DMS79 treated with DMSO at 0.1 percent for 48 hours (cell line): ENCODE measurements around the gene TULP1.

ENCODE experiments used
- DNase-seq: peaks from one replicate; lab custom pipeline; 2025; lab: John Stamatoyannopoulos, UW

TULP1 gene

DNA sequence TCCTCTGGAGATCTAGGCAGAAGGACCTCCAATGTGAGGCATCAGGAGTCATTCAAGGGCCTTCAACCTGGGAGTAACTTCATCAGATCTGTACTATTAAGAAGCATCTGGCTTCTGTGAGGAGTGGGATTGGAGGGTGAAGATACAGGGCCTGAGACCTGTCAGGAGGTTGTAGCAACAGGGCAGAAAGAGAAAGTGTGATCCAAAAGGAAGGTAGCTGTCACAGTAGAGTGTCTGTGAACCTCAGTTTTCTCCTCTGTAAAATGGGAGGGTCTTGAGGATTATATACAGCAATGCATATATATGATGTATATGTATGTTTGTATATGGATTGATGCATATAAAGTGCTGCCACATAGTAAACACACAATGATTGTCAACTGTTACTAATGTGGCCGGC, 47.0 kb downstream of the TULP1 start:
- DNase-seq = no peak

DNA sequence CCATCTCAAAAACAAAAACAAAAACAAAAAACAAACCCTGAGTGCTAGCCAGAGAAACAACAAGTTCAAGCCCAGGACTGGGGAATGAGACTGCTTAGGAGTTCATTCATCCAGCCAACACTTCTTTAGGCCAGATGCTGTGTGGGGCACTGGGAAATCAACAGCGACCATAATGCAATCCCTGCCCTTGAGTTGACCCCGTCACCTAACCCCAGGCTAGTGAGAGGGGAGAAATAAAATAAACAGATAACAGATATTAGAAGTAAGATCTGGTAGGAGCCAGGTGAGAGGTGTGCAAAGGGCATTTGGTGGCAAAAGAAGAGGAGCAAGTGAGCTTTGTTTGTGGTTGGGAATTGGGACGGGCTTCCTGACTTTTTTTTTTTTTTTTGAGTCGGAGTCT, 49.4 kb downstream of the TULP1 start:
- no peak for DNase-seq

DNA sequence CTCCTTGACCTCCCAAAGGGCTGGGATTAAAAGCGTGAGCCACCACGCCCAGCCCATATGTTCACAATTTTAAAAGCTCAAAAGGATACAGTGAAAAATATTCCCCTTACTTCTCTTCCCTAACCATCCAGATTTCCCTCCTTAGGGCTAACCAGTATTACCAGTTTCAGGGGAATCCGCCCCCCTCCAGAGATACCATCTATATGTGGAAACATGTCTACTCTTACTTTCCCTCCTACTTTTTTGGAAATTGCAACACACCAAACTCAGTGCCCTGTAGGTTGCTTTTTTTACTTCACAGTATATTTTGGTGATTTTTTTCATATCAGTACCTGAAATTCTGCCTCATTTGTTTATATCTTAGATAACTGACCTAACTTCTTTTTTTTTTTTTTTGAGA, 51.4 kb downstream of the TULP1 start:
- no peak for DNase-seq

DNA sequence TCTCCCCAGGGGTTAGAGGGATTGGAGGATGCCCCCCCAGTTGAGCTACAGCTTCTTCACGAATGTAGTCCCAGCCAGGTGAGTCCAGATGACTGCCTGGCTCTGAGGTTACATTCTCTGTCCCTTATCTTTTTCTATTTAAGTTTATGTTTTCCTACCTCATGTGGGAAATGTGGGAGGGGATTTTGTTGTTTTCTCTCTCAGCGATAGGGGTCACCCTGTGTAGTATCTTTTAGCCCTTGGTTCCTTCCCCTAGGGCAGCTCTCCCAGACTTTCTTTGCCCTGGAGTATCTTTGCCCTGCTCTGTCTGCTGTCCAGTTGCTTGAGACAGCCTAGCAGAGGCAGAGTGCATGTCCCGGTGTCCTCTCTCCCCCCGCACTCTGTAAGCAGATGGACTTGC, 54.8 kb downstream of the TULP1 start:
- no peak for DNase-seq

DNA sequence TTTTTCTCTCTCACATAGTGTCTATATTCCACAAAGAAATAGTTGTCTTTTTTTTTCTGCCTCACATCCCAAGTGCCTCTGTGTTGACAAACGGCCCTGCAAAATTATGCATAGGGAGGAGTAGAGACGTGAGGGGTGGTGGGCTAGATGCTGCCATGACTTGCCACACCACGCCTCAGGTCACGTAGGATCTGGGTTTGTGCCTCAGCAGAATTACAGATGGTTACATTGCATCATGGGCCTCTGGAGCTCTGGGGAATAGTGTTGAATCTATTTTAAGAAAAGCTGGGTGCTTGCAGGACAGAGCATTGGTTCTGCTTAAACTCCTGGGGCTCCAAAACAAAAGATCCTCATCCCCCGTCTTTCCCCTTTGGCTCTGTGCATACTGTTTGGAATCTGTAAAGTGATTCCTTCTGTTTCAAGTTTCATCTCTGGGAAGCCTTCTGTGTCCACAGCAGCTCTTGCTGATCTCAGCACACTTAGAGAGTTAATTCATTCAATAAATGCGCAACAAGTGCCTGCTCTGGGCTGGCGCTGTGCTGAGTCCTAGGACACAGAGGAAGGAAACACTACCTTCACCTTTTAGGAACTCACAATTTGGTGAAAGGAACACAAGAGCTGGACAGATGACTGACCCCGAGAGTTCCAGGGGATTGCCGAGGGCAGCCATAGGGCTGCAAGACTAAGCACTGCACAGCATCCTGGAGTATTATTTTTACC, 58.1 kb downstream of the TULP1 start:
- DNase-seq = no peak

DNA sequence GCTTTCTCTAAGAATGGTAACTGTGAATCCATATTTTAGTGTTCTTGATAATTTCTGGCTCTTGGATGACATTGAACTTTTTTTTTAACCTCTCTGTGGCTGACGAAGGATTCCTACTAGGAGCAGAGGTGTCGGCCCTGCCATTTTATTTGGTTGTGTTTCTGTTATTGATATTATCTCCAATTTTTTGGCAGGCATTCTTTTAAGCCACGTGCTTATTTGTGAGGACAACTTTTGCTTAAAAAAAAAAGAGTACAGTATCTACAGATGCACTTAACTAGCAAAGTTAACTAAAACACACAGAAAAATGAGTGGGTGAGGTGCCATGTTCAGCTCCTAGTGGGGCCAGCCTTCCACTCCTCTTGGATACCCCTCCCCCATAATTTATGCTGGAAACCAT, 59.5 kb downstream of the TULP1 start:
- DNase-seq = peak; percentile 6

DNA sequence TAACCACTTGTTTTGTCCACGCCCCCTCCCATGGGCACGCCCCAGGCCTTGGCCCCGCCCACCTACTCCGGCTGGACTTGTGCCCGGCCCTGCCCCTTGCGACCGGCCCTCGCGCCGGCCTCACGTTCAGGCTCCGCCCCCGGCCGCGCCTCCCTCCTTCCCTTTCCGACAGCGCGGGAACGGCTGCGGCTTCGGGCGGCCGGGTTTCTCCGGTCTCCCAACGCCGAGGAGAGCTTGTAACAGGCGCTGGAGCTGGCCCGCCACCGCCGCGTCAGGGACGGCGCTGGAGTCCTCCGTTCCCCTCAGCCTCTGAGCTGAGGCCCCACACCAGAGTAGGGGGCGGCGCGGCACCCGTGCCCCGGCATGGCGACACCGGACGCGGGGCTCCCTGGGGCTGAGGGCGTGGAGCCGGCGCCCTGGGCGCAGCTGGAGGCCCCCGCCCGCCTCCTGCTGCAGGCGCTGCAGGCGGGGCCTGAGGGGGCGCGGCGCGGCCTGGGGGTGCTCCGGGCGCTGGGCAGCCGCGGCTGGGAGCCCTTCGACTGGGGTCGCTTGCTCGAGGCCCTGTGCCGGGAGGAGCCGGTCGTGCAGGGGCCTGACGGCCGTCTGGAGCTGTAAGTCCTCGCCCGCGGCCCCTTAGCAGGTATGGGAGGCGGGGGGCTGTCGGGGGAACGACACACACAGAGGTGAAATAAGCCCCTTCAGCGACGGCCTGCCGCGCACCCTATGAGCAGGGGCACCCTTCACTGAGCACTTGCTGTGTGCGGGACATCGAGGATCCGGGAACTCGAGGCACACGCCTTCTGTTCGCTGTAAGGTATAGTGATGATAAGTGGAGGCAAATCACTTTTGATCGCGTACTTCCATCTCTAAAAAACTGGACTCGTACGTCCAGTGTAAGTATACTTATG, 60.3 kb downstream of the TULP1 start, which contains the start of gene FANCE:
FANCE (plus strand) TSS at position 156 of the 908 bp plus-strand sequence; CDS start at position 364, 208 bp downstream.
- peak; percentile 78 for DNase-seq

DNA sequence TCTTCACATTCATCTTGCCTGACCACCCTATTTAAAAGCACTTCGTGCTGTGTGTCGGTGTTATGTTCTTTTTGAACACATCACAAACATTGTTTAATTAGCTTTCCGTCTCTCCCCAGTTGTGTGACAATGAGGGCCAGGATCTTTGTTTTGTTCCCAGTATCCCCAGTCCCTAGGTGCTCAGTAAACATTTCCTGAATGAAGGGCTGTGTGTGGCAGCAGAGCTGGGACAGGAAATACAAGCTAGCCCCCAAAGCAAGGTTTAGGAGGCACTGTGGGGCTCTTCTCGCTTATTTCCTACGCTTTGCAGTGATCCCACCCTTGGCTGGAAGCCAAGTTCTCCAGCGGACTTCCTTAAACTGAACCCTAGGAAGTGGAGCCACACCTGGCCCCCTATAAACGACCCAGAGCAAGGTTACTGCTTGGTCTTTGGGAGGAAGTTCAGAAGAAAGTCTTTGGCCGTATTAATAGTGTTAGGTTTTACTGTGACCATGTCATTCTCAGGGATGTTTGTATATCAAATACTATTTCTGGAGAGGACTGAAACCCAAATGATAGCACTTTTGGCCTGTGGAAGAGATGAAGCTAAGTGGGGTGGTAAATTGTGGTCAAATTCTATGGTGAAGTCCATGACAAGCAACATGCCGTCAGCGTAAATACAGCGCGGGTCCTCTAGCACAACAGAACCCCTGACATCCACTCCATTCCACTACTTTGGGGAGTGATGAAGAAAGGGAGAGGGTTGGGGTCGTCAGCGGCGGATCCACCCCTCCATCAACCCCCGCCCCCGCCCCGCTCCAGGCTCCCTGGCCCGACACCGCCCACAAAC, 61.1 kb downstream of the TULP1 start:
- no peak for DNase-seq

DNA sequence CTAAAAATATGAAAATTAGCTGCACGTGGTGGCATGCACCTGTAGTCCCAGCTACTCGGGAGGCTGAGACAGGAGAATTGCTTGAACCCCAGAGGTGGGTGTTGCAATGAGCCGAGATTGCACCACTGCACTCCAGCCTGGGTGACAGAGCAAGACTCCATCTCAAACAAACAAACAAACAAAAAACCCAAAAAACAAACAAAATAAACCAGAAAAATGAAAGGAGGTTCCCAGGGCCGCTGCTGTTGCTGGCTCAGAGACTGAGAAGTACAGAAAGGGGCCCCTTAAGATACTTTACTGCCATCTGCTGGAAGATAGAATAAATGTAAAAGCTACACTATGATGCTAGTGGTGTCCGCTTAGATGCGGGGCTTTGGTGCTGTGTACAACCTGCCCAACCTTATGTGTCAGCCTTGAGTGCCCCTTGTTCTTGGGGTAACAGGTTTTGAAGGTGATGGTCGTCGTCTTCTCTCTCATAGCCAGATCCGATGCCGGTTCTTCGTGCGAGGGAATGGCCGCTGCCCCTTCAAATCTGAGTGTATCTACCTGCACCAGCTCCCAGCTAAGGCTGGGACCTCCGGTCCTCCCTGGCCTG, 63.3 kb downstream of the TULP1 start:
- peak; percentile 82 for DNase-seq

DNA sequence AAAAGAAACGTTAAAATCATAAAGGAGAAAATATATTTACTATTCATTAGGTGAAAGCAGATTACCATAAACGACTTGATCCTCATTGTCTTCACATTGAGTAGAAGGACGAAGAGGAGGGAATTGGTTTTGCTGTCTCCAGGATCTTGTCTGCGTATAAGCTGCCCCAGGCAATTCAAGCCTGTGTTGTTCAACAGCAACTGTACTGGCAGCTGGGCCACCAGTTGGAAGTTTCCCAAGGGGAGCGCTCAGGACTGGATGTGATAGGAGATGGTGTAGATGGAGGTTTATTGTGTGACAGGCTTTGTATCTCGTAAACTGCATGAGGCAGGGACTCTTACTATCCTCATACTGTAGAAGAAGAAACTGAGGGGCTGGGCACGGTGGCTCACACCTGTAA, 64.5 kb downstream of the TULP1 start:
- DNase-seq = no peak
